Brain microvascular endothelial cell (primary cell): ENCODE data around the gene MADD.

Experiments used
- DNase-seq: peaks from one replicate; pipeline ENCODE4 v3.0.0-alpha.2; 2020
- H3K27ac ChIP-seq: fragments of 250-450 bp; sonication (Bioruptor Pico); 2 replicates; pipeline ENCODE4 v1.5.1; 2020; ENCODE audit warnings: mild to moderate bottlenecking, moderate library complexity
- H3K27me3 ChIP-seq: fragments of 250-450 bp; sonication (Bioruptor Pico); replicated peaks from 2 replicates; pipeline ENCODE4 v1.5.1; 2020; ENCODE audit warnings: mild to moderate bottlenecking
- H3K36me3 ChIP-seq: fragments of 250-450 bp; sonication (Bioruptor Pico); replicated peaks from 2 replicates; pipeline ENCODE4 v1.5.1; 2020; ENCODE audit warnings: mild to moderate bottlenecking
- H3K4me3 ChIP-seq: 2 replicates; pipeline ENCODE4 v1.5.1; 2011; ENCODE audit warnings: low read depth, mild to moderate bottlenecking, control low read depth, low read length, moderate library complexity
- in situ Hi-C: cut with HindIII; loops from 2 replicates; pipeline ENCODE4 v1.10.0; 2017; ENCODE audit warnings: low sequenced_read_pairs, low pct_ligation_motif_present
- TF ChIP-seq, protein P1 (sequence below): IDR thresholded peaks from 2 replicates; pipeline ENCODE4 v1.5.1; 2011; ENCODE audit warnings: low read depth, mild to moderate bottlenecking, moderate library complexity, low read length, control low read depth, inconsistent platforms; ENCODE audit errors: missing control alignments

The MADD gene

DNA sequence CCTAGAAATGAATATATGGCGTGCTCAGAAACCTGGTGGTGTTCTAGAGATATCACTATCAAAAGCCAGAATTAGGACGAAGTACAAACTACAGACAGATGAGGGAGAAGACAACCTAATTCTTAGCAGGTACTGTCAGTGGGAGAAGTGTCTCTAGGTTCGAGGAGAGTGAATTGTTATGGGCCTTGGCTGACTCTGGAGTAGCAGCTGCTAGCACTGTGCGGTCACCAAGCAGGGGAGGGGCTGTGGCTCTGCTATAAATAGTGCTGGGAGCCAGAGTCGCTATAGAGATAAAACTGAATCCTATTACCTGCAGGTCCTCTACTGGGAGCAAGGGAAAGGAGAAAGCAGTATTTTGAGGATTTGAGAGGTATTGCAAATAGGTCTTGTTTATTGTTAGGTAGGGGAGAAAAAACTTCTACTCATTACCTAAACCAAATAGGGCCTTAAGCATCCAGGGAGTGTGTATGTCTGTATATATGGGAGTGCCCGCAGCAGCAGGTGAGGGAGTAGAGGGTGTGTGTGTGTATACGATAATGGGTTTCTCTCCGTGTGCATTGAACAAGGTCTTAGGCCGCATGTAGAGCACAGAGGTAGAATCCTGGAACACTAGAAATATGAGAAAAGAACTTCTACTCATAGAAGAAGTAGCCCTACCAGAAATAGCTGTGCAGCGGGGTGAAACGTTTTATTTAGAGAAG is 2.2 kb downstream of the MADD start:
- H3K36me3 ChIP-seq, result peaks cover 28% of the 10 kb centered on the region
- no peaks in the 10 kb centered on the region for H3K27me3 ChIP-seq
- in situ Hi-C loops, result no loop called here
- TF ChIP-seq, protein P1, sequence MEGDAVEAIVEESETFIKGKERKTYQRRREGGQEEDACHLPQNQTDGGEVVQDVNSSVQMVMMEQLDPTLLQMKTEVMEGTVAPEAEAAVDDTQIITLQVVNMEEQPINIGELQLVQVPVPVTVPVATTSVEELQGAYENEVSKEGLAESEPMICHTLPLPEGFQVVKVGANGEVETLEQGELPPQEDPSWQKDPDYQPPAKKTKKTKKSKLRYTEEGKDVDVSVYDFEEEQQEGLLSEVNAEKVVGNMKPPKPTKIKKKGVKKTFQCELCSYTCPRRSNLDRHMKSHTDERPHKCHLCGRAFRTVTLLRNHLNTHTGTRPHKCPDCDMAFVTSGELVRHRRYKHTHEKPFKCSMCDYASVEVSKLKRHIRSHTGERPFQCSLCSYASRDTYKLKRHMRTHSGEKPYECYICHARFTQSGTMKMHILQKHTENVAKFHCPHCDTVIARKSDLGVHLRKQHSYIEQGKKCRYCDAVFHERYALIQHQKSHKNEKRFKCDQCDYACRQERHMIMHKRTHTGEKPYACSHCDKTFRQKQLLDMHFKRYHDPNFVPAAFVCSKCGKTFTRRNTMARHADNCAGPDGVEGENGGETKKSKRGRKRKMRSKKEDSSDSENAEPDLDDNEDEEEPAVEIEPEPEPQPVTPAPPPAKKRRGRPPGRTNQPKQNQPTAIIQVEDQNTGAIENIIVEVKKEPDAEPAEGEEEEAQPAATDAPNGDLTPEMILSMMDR, result no peak
- no peak for DNase-seq
- H3K4me3 ChIP-seq, result no peak overlapping the region
- H3K27ac ChIP-seq, result no peak overlapping the region

DNA sequence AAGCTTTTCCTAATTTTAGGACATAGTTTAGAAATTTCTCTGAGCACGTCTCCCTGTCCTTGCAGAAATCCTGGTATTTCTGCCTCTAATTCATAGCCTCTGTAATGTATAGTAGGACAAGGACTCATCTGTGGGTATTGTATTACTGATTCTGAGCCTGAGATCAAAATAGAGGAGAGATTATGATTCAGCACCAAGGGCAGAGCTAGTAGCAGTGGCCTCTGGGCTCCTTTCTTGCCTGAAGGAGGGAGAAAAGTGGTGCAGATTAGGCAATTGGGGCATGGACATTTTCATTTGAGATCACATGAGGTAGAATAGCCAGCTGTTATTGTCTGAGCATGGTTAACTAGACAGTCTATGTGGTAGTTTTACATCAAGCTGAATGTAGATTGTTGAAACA is 2.8 kb downstream of the MADD start:
- no peak overlapping the region for H3K4me3 ChIP-seq
- no peaks in the 10 kb centered on the region for H3K27me3 ChIP-seq
- in situ Hi-C loops, result no loop called here
- H3K36me3 ChIP-seq, result peaks cover 34% of the 10 kb centered on the region
- no peak for DNase-seq
- TF ChIP-seq, protein P1, result no peak
- no peak overlapping the region for H3K27ac ChIP-seq

DNA sequence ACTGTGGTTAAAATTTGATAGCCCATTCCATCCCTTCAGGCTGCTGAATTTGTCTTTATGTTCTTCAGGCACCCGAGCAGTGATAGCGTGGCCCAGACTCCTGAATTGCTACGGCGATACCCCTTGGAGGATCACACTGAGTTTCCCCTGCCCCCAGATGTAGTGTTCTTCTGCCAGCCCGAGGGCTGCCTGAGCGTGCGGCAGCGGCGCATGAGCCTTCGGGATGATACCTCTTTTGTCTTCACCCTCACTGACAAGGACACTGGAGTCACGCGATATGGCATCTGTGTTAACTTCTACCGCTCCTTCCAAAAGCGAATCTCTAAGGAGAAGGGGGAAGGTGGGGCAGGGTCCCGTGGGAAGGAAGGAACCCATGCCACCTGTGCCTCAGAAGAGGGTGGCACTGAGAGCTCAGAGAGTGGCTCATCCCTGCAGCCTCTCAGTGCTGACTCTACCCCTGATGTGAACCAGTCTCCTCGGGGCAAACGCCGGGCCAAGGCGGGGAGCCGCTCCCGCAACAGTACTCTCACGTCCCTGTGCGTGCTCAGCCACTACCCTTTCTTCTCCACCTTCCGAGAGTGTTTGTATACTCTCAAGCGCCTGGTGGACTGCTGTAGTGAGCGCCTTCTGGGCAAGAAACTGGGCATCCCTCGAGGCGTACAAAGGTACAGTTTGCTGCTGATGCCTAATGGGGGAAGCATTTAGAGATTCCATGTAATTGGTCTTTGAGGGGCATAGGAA is 4.7 kb downstream of the MADD start:
- in situ Hi-C loops, result no loop called here
- no peaks in the 10 kb centered on the region for H3K27me3 ChIP-seq
- H3K4me3 ChIP-seq, result no peak overlapping the region
- peaks cover 50% of the 10 kb centered on the region for H3K36me3 ChIP-seq
- TF ChIP-seq, protein P1, result no peak
- H3K27ac ChIP-seq, result no peak overlapping the region
- no peak for DNase-seq

DNA sequence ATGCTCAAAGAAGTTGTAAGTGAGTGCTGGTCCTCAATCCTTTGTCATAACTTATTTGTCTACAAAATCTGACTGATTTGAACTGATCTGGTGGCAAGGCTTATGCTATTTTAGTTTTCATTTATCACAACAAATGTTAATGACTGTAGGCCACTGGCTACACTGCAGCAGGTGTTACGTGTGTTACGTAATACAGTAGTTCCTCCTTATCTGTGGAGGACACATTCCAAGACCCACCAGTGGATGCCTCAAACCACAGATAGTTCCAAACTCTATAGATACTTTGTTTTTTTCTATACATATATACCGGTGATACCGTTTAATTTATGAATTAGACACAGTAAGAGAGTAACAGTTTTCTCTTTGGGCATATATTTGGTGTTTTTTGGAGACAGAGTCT is 7.0 kb downstream of the MADD start:
- in situ Hi-C loops, result no loop called here
- peaks cover 67% of the 10 kb centered on the region for H3K36me3 ChIP-seq
- H3K27ac ChIP-seq, result no peak overlapping the region

DNA sequence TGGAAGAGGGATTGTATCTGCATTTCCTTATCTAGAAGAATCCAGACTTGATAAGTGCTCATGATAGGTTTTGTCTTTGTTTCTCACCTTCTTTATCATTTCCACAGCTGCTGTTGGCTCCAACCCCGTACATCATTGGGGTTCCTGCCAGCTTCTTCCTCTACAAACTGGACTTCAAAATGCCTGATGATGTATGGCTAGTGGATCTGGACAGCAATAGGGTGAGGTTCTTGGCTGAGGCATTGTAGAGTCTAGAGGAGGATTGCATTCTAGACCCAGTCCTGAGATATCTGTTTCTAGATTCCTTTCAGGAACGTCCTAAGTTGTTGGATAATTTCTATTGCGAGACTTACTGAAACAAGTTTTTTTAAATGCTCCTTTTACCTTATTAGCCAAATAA is 8.1 kb downstream of the MADD start:
- Histone ChIP-seq H3K36me3 (peaks cover 78% of the 10 kb centered on the region), H3K27ac (no peak overlapping the region), H3K27me3 (no peaks in the 10 kb centered on the region), H3K4me3 (no peak overlapping the region)
- TF ChIP-seq, protein P1, result no peak
- in situ Hi-C loops, result no loop called here
- DNase-seq, result no peak

More for the DNA sequence above, 7.0 kb downstream of the MADD start:
- Histone ChIP-seq H3K27me3 (no peaks in the 10 kb centered on the region), H3K4me3 (no peak overlapping the region)
- no peak for DNase-seq
- TF ChIP-seq, protein P1, result no peak
